ENCODE measurements around the gene MILR1. TPM values are rescaled to one million over a fixed set of nuclear protein-coding genes. Genes with fewer than 3 reads are reported as not detected.

MILR1 gene
- total RNA-seq, 1 experiment from 2014 or later: 9.8 TPM

GRCh38 chr17:64423881-64424280 is 25.0 kb upstream of the MILR1 start:
- Mint-ChIP-seq H3K27me3 (ENCODE audit: insufficient read depth, unreplicated experiment) (no peaks in the 10 kb centered on the region), H3K9me3 (ENCODE audit: unreplicated experiment) (no peaks in the 10 kb centered on the region), H3K36me3 (ENCODE audit: insufficient read depth, unreplicated experiment) (no peaks in the 10 kb centered on the region), H3K27ac (ENCODE audit: low read depth, unreplicated experiment) (peak overlapping the region; percentile 31), H3K4me1 (ENCODE audit: insufficient read depth, unreplicated experiment) (no peaks in the 10 kb centered on the region), H3K4me3 (ENCODE audit: unreplicated experiment) (no peak overlapping the region)
- ChIA-PET CTCF (interaction anchor here (0.6 to 1.6 kb wide), 2 partner anchors 103 to 318 kb away, joined by 3 to 4 read pairs; no protein-coding TSS in a partner anchor), POLR2A (interaction anchor here (0.7 kb wide), 1 partner anchor 81 kb away, joined by 3 read pairs; no protein-coding TSS in a partner anchor)
- no peak for TF ChIP-seq CTCF (IDR thresholded peaks at IDR 0.05; ENCODE audit: unreplicated experiment)
- intact Hi-C loops (cut with micrococcal nuclease): loop anchor here (5.0 kb wide), 1 partner anchor 773 kb away; no protein-coding TSS in a partner anchor
- no TSS peak for BruUV-seq (replicated peaks)
- no peak for DNase-seq (ENCODE audit: unreplicated experiment)

GRCh38 chr17:64424324-64424849 is 24.5 kb upstream of the MILR1 start:
- intact Hi-C loops (cut with micrococcal nuclease): loop anchor here (5.0 kb wide), 1 partner anchor 773 kb away; no protein-coding TSS in a partner anchor

GRCh38 chr17:64425191-64425590 is 23.7 kb upstream of the MILR1 start:
- no TSS peak for BruUV-seq (replicated peaks)
- Mint-ChIP-seq H3K4me1 (ENCODE audit: insufficient read depth, unreplicated experiment) (no peaks in the 10 kb centered on the region), H3K27me3 (ENCODE audit: insufficient read depth, unreplicated experiment) (no peaks in the 10 kb centered on the region), H3K36me3 (ENCODE audit: insufficient read depth, unreplicated experiment) (no peaks in the 10 kb centered on the region), H3K4me3 (ENCODE audit: unreplicated experiment) (no peak overlapping the region), H3K9me3 (ENCODE audit: unreplicated experiment) (no peaks in the 10 kb centered on the region), H3K27ac (ENCODE audit: low read depth, unreplicated experiment) (no peak overlapping the region)
- intact Hi-C loops (cut with micrococcal nuclease): no loop called here
- ChIA-PET CTCF (interaction anchor here (0.6 to 1.2 kb wide), 3 partner anchors 17 to 128 kb away, joined by 3 to 6 read pairs (median 4); no protein-coding TSS in a partner anchor), POLR2A (interaction anchor here (0.6 kb wide), 1 partner anchor 653 kb away, joined by 4 read pairs; no protein-coding TSS in a partner anchor)
- TF ChIP-seq CTCF (IDR thresholded peaks at IDR 0.05; ENCODE audit: unreplicated experiment): no peak
- no peak for DNase-seq (ENCODE audit: unreplicated experiment)

More at GRCh38 chr17:64424324-64424849, 24.5 kb upstream of the MILR1 start:
- ChIA-PET CTCF (interaction anchor here (0.6 to 1.6 kb wide), 4 partner anchors 18 to 128 kb away, joined by 3 to 6 read pairs (median 4); no protein-coding TSS in a partner anchor), POLR2A (no interaction called here)
- DNase-seq (ENCODE audit: unreplicated experiment): no peak
- H3K36me3 Mint-ChIP-seq (ENCODE audit: insufficient read depth, unreplicated experiment): no peaks in the 10 kb centered on the region
- no peak for TF ChIP-seq CTCF (IDR thresholded peaks at IDR 0.05; ENCODE audit: unreplicated experiment)
- H3K27me3 Mint-ChIP-seq (ENCODE audit: insufficient read depth, unreplicated experiment): no peaks in the 10 kb centered on the region
- H3K4me3 Mint-ChIP-seq (ENCODE audit: unreplicated experiment): no peak overlapping the region
- no peaks in the 10 kb centered on the region for H3K4me1 Mint-ChIP-seq (ENCODE audit: insufficient read depth, unreplicated experiment)
- no TSS peak for BruUV-seq (replicated peaks)
- no peaks in the 10 kb centered on the region for H3K9me3 Mint-ChIP-seq (ENCODE audit: unreplicated experiment)
- peak overlapping the region; percentile 31 for H3K27ac Mint-ChIP-seq (ENCODE audit: low read depth, unreplicated experiment)

GRCh38 chr17:64426596-64426995 is 22.3 kb upstream of the MILR1 start:
- intact Hi-C loops (cut with micrococcal nuclease): no loop called here
- BruUV-seq (replicated peaks): no TSS peak
- CTCF ChIA-PET: interaction anchor here (1.0 to 1.4 kb wide), 2 partner anchors 106 to 118 kb away, joined by 3 read pairs; no protein-coding TSS in a partner anchor
- no peak for DNase-seq (ENCODE audit: unreplicated experiment)
- POLR2A ChIA-PET: interaction anchor here (1.3 kb wide), 1 partner anchor 30 kb away, joined by 5 read pairs; no protein-coding TSS in a partner anchor
- Mint-ChIP-seq H3K9me3 (ENCODE audit: unreplicated experiment) (no peaks in the 10 kb centered on the region), H3K27me3 (ENCODE audit: insufficient read depth, unreplicated experiment) (no peaks in the 10 kb centered on the region), H3K27ac (ENCODE audit: low read depth, unreplicated experiment) (no peak overlapping the region), H3K4me3 (ENCODE audit: unreplicated experiment) (no peak overlapping the region), H3K36me3 (ENCODE audit: insufficient read depth, unreplicated experiment) (no peaks in the 10 kb centered on the region), H3K4me1 (ENCODE audit: insufficient read depth, unreplicated experiment) (no peaks in the 10 kb centered on the region)
- no peak for TF ChIP-seq CTCF (IDR thresholded peaks at IDR 0.05; ENCODE audit: unreplicated experiment)
